Stimulated activated CD4-positive, alpha-beta T cell treated with anti-CD3 and anti-CD28 coated beads, TNF-alpha, amount 100 ng/mL, for 48 hours (primary cell): Measurements from ENCODE around the gene TFDP2.
"Not testable (repeated sequence)": the region's sequence is repeated elsewhere in the genome, so short reads cannot be mapped to it uniquely, and the experiment has no call there.

Source experiments
- DNase-seq, 3 donors: peaks; one replicate each; pipeline ENCODE4 v3.0.0-alpha.2; 2020; ENCODE audit warnings: low read depth in 3 of 3

Gene TFDP2

GRCh38 chr3:141925677-141926076 lies 223.7 kb downstream of the TFDP2 start:
- not testable (repeated sequence) for DNase-seq

GRCh38 chr3:141921316-141921715 lies 228.0 kb downstream of the TFDP2 start:
- no peak for DNase-seq

- DNase-seq = no peak
Observed at GRCh38 chr3:141920701-141921100, 228.6 kb downstream of the TFDP2 start.

- DNase-seq = no peak
Observed at GRCh38 chr3:141915766-141916165, 233.6 kb downstream of the TFDP2 start.

GRCh38 chr3:141915016-141915415 lies 234.3 kb downstream of the TFDP2 start:
- DNase-seq = no peak

GRCh38 chr3:141914311-141914710 lies 235.0 kb downstream of the TFDP2 start:
- DNase-seq = no peak

- DNase-seq = peak; percentile 19 to 38 (median 34)
Observed at GRCh38 chr3:141913150-141913811, 236.1 kb downstream of the TFDP2 start.

GRCh38 chr3:141909986-141910385 lies 239.4 kb downstream of the TFDP2 start:
- not testable (repeated sequence) for DNase-seq

- DNase-seq = no peak
Observed at GRCh38 chr3:141909408-141909807, 239.9 kb downstream of the TFDP2 start.

- no peak for DNase-seq
Observed at GRCh38 chr3:141905129-141905528, 244.2 kb downstream of the TFDP2 start.

GRCh38 chr3:141904203-141904602 lies 245.1 kb downstream of the TFDP2 start:
- DNase-seq = no peak

- no peak for DNase-seq
Observed at GRCh38 chr3:141901914-141902313, 247.4 kb downstream of the TFDP2 start.

GRCh38 chr3:141900343-141900742 lies 249.0 kb downstream of the TFDP2 start:
- no peak for DNase-seq

GRCh38 chr3:141898908-141899307 lies 250.4 kb downstream of the TFDP2 start:
- no peak for DNase-seq

GRCh38 chr3:141895731-141896130 lies 253.6 kb downstream of the TFDP2 start:
- DNase-seq = no peak

- DNase-seq = no peak
Observed at GRCh38 chr3:141894524-141895176, 254.7 kb downstream of the TFDP2 start.
